HepG2 (cell line): Measurements from ENCODE around the gene NCF1. TPM values are rescaled to one million over a fixed set of nuclear protein-coding genes. Genes with fewer than 3 reads are reported as not detected.
"Not testable (repeated sequence)": the region's sequence is repeated elsewhere in the genome, so short reads cannot be mapped to it uniquely, and the experiment has no call there.

ENCODE experiments used
- ATAC-seq: fragments of 200-7000 bp; cut with Tn5 transposase; 3 replicates; pipeline ENCODE4 v1.9.1; 2020; ENCODE audit warnings: mild to moderate bottlenecking, moderate library complexity
- BruUV-seq: library from RNA; stranded (reverse); fragments of 400-500 nt; replicated peaks from 2 replicates; lab custom pipeline; 2021; lab: Mats Ljungman, UMichigan
- CTCF ChIA-PET: fragments of 300-600 bp; formaldehyde crosslinking; extraction: SDS; loops from one replicate; lab custom pipeline; 2021; ENCODE audit warnings: low total read pairs, inconsistent platforms, low intra/inter-chr PET ratio; lab: Yijun Ruan, JAX
- POLR2A ChIA-PET: fragments of 350-600 bp; sonication (Branson Sonifier 250); formaldehyde crosslinking; loops from one replicate; lab custom pipeline; 2020; ENCODE audit warnings: antibody characterized with exemption, inconsistent platforms; lab: Yijun Ruan, JAX
- DNase-seq: peaks from one replicate; pipeline ENCODE4 v3.0.0-alpha.2; 2015; ENCODE audit warnings: low spot score
- FAIRE-seq: peaks from 3 replicates; lab custom pipeline; 2011; peaks lifted over from hg19 to GRCh38; lab: Jason Lieb, UNC
- H2AFZ ChIP-seq: one replicate; pipeline ENCODE4 v1.6.1; 2011; ENCODE audit warnings: low read length, inconsistent platforms
- H3K27ac ChIP-seq: fragments of 300-600 bp; 3 replicates; pipeline ENCODE4 v1.8.0; 2011; ENCODE audit warnings: mixed run types, mild to moderate bottlenecking, mixed read lengths, low read length, inconsistent platforms; ENCODE audit not compliant: insufficient read depth; ENCODE audit errors: extremely low read length
- H3K27me3 ChIP-seq, 2 experiments: fragments of 200-600 bp in 1 of 2; 2 replicates in 1 of 2; 3 replicates in 1 of 2; pipeline versions ENCODE4 v1.6.0 to v1.8.0; 2011; ENCODE audit warnings: low read length in 2 of 2, mild to moderate bottlenecking in 2 of 2, moderate library complexity in 2 of 2, inconsistent platforms in 1 of 2; ENCODE audit not compliant: insufficient read depth in 2 of 2, control insufficient read depth in 1 of 2
- H3K36me3 ChIP-seq, 2 experiments: fragments of 200-600 bp in 1 of 2; replicated peaks in 1 of 2; 2 replicates in 1 of 2; 3 replicates in 1 of 2; pipeline versions ENCODE4 v1.5.1 to v1.8.0; 2011; ENCODE audit warnings: low read length in 2 of 2, inconsistent platforms in 1 of 2; ENCODE audit not compliant: insufficient read depth in 2 of 2, control insufficient read depth in 1 of 2
- H3K4me1 ChIP-seq: 2 replicates; pipeline ENCODE4 v1.5.1; 2012; ENCODE audit warnings: low read length, inconsistent platforms; ENCODE audit not compliant: insufficient read depth
- H3K4me2 ChIP-seq: 2 replicates; pipeline ENCODE4 v1.6.0; 2011; ENCODE audit warnings: low read depth, low read length, inconsistent platforms
- H3K4me3 ChIP-seq, 3 experiments: fragments of 200-600 bp in 1 of 3; sonication (generic), shearing (Covaris generic) in 1 of 3; replicated peaks in 1 of 3; 2 replicates each; pipeline ENCODE4 v1.5.1; 2011 to 2016; ENCODE audit warnings: low read length in 3 of 3, inconsistent platforms in 2 of 3, low read depth in 2 of 3, mild to moderate bottlenecking in 2 of 3, control low read depth in 1 of 3, mixed read lengths in 1 of 3; ENCODE audit not compliant: insufficient read depth in 1 of 3
- H3K79me2 ChIP-seq: one replicate; pipeline ENCODE4 v1.6.1; 2011; ENCODE audit warnings: low read length, inconsistent platforms; ENCODE audit not compliant: insufficient read depth
- H3K9ac ChIP-seq: 2 replicates; pipeline ENCODE4 v1.6.0; 2011; ENCODE audit warnings: mild to moderate bottlenecking, low read depth, low read length, inconsistent platforms; ENCODE audit not compliant: insufficient read depth
- H3K9me3 ChIP-seq: 2 replicates; pipeline ENCODE4 v1.5.1; 2012; ENCODE audit warnings: mild to moderate bottlenecking, low read length
- H4K20me1 ChIP-seq: 2 replicates; pipeline ENCODE4 v1.6.0; 2011; ENCODE audit warnings: inconsistent platforms, mild to moderate bottlenecking, low read length, moderate library complexity; ENCODE audit not compliant: insufficient read depth
- WGBS: methylation state at CpG from one replicate; pipeline ENCODE4 v1.1.6; 2017; ENCODE audit warnings: low lambda C conversion rate; 5-methylcytosine and 5-hydroxymethylcytosine counted together
- in situ Hi-C: cut with HindIII; loops from 2 replicates; pipeline ENCODE4 v1.10.0; 2017; ENCODE audit warnings: low pct_unique_long_range_greater_than_20kb; ENCODE audit not compliant: extremely low pct_ligation_motif_present
- intact Hi-C: fragments of 100-400 bp; cut with micrococcal nuclease; formaldehyde crosslinking; loops from one replicate; pipeline ENCODE4 v1.10.0; 2022; ENCODE audit not compliant: unreplicated experiment
- polyA plus RNA-seq, 8 experiments: library from polyadenylated mRNA; depleted of rRNA in 3 of 8; stranded (reverse) in 7 of 8; unstranded in 1 of 8; fragments of >200 nt; fragmentation: Illumina TruSeq in 4 of 8; extraction: Trizol in 4 of 8; gene quantifications; 2 replicates each; pipeline versions ENCODE4 v1.2.1 to v1.2.3, GENCODE V29; 2011 to 2016; ENCODE audit warnings: low read depth in 4 of 8, missing spikeins in 1 of 8, mixed read lengths in 1 of 8; ENCODE audit not compliant: insufficient read depth in 1 of 8
- total RNA-seq, 5 experiments: library from RNA; depleted of rRNA; stranded (reverse); fragments of >200 nt; fragmentation: Illumina TruSeq; extraction: Trizol; gene quantifications; 2 replicates each; pipeline ENCODE4 v1.2.3, GENCODE V29; 2016; ENCODE audit warnings: low read depth in 1 of 5

NCF1 gene
- total and polyA plus RNA-seq, 2 of the 13 experiments (the other 11 are each of a cell fraction or from before 2014, with no cell fraction given) = 0.09 TPM; not detected in 1

- POLR2A ChIA-PET, FAIRE-seq, H2AFZ ChIP-seq, intact Hi-C loops, H3K9ac ChIP-seq, H3K27ac ChIP-seq, H3K4me2 ChIP-seq, H3K27me3 ChIP-seq, H3K9me3 ChIP-seq, CTCF ChIA-PET, DNase-seq, H4K20me1 ChIP-seq, H3K4me1 ChIP-seq, H3K4me3 ChIP-seq, ATAC-seq, H3K79me2 ChIP-seq, H3K36me3 ChIP-seq, in situ Hi-C loops, BruUV-seq: not testable (repeated sequence)
- no CpG with 5 or more reads among the region's 17 CpGs for WGBS
These were observed 5.2 kb downstream of the NCF1 start for GRCh38 chr7:74779053-74779452.

- H3K4me1 ChIP-seq, H3K27me3 ChIP-seq, ATAC-seq, intact Hi-C loops, H3K9ac ChIP-seq, H2AFZ ChIP-seq, CTCF ChIA-PET, POLR2A ChIA-PET, BruUV-seq, H3K79me2 ChIP-seq, in situ Hi-C loops, DNase-seq, H4K20me1 ChIP-seq, H3K4me2 ChIP-seq, FAIRE-seq, H3K9me3 ChIP-seq, H3K36me3 ChIP-seq, H3K4me3 ChIP-seq, H3K27ac ChIP-seq: not testable (repeated sequence)
- 100% methylated on average over 1 of the region's 6 CpGs for WGBS
These were observed 7.9 kb downstream of the NCF1 start for GRCh38 chr7:74781746-74782145.

- H3K9ac ChIP-seq, H3K27ac ChIP-seq, POLR2A ChIA-PET, H3K79me2 ChIP-seq, H3K4me1 ChIP-seq, H4K20me1 ChIP-seq, H2AFZ ChIP-seq, in situ Hi-C loops, H3K4me3 ChIP-seq, CTCF ChIA-PET, H3K9me3 ChIP-seq, H3K4me2 ChIP-seq, ATAC-seq, FAIRE-seq, DNase-seq, H3K36me3 ChIP-seq, intact Hi-C loops, BruUV-seq, H3K27me3 ChIP-seq: not testable (repeated sequence)
- whole genome bisulfite sequencing = 4% methylated on average over 2 of the region's 5 CpGs
These were observed 9.8 kb downstream of the NCF1 start for GRCh38 chr7:74783595-74783994.
